ENCODE data around the gene SH2D1B. TPM values are rescaled to one million over a fixed set of nuclear protein-coding genes. Genes with fewer than 3 reads are reported as not detected.

Gene SH2D1B
- polyA plus RNA-seq, 3 donors, result 0.08 to 0.31 (median 0.17) TPM

DNA sequence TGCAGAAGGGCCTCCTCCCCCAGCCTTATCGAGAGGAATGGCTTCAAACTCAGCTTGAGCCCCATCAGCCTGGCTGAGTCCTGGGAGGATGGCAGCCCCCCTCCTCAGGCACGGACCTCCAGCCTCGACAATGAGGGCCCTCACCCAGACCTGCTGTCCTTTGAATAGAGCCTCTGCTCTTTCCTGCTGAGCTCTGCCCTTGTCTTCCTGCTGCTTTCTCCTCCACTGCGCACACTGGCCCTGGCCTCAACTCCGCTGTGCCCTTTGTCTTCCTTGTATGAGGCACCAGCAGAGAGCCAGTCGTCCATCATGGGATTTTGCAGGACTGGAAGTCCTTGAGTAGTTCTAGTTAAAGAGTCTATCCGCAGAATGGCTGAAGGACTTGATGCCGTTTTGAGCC is 28.4 kb downstream of the SH2D1B start:
- DNase-seq (ENCODE audit: low read depth in 3 of 3, low spot score in 2 of 3), result no peak

DNA sequence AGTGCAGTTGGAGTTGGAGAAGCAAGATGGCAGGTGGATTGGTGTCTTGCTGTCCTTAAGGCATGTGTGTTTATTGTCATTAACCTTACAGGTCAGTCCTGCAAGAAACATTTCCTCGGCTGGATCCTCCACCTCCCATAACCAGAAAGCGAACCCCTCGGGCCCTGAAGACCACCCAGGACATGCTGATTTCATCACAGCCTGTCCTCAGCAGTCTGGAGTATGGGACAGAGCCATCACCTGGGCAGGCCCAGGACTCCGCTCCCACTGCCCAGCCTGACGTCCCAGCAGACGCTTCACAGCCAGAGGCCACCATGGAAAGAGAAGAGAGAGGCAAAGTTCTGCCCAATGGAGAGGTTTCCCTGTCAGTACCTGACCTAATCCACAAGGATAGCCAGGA is 28.8 kb downstream of the SH2D1B start:
- no peak for DNase-seq (ENCODE audit: low read depth in 3 of 3, low spot score in 2 of 3)

DNA sequence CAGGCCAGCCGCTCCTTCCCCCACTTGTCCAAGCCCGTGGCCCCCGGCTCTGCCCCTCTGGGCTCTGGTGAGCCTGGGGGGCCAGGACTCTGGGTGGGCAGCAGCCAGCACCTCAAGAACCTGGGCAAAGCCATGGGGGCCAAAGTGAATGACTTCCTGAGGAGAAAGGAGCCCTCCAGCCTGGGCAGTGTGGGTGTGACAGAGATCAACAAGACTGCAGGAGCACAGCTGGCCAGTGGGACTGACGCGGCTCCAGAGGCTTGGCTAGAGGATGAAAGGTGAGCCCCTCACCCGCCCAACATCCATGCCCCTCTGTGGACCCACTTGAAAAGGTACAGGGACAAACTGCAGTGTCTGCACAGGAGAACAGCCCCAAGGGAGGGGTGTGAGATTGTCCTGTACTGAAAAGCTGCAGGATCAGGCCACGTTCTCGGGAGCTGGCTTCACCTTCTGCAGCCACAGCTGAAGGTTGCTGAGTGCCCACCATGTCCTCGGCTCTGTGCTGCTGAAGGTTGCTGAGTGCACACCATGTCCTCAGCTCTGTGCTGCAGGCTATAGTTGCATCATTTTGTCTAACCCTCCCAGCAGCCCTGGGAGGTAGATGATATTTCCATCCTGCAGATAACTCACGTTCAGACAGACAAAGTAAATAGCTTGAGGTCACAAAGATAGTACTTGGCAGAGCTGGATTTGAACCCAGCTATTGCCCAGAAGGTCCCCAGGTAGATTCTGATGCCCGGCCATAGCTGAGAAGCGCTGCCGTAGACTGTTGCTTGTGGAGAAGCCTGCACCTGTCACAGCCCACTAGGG is 29.8 kb downstream of the SH2D1B start:
- DNase-seq (ENCODE audit: low read depth in 3 of 3, low spot score in 2 of 3), result no peak

DNA sequence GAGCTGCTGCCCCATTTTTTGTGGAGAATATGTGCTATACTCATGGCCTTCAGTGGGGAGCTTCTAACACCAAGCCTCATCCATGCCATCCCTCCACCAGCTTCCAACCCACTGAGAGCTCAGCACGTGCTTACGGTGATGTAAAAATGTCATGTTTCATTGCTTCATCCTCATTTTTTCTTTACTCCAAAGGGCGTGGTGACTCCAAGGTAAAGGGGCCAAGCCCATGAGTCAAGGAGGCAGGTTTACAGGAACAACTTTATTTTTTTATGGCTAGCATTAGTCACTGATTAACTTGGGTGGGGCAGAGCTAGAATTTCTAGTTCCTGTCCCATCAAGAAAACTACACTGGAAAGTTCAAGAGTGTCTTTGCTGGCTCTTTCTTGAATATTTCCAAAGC is 30.6 kb downstream of the SH2D1B start, which contains the start of gene C1orf226:
TSS of gene C1orf226 (plus strand) at position 346 of the 400 bp plus-strand sequence. CDS start 174 bp downstream, outside the sequence.
- DNase-seq (ENCODE audit: low read depth in 3 of 3, low spot score in 2 of 3), result no peak

DNA sequence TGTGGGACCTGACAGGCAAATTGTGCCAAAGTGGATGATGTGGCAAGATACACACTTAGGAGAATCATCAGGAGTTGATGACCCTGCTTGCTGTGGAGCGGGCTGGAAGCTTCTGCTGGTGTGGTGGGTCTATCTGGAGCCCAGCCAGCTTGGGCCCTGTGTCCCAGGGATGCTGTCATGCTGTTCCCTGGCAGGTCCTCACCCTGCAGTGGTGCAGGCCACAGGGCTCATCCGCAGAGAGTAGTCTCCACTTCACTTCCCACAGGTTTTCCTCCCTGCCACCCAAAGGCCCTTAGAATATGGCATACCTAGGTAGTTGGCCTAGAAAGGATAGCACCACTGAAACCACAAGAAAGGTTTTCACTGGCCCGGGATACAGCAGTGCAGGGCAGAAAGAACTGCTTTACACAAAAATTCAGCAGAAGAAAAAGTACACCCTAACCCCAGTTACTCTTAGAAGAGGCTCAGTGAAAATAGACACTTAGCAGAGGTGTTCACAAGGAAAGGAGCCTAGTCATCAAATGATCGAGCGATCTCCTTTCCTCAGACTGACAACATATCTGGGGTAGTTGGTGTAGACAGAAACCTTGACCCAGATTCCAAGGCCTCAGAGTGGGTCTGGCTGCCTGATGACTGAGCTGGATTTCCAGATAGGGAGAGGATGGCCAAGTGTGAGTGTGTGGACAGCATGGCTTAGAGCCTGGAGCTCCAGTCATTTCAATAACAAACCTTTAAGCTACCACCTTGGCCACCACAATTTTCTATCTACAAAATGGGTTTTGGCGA is 31.7 kb downstream of the SH2D1B start:
- DNase-seq (ENCODE audit: low read depth in 3 of 3, low spot score in 2 of 3), result no peak

DNA sequence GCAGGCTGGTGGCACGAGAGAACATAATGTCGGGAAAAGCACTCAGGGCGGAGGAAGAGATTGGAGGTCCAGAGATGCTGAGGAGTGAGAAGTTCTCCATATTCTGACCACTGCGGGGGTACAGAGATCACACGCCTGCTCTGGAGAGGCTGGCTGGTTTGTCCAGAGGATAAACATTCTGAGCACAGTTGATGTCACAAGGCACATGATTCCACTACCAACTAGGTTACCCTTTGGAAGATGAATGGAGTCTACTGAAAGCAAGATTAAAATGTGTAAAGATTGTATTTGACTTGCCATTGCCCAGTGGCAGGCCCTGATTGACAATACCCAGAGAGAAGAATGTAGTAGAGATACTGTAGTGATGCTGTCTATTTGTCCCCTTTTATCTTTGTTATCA is 35.2 kb downstream of the SH2D1B start, which contains the start of gene SPATA46:
TSS of gene SPATA46 (minus strand) at position 164 of the 400 bp plus-strand sequence. CDS start at position 100, 64 bp downstream.
- no peak for DNase-seq (ENCODE audit: low read depth in 3 of 3, low spot score in 2 of 3)

DNA sequence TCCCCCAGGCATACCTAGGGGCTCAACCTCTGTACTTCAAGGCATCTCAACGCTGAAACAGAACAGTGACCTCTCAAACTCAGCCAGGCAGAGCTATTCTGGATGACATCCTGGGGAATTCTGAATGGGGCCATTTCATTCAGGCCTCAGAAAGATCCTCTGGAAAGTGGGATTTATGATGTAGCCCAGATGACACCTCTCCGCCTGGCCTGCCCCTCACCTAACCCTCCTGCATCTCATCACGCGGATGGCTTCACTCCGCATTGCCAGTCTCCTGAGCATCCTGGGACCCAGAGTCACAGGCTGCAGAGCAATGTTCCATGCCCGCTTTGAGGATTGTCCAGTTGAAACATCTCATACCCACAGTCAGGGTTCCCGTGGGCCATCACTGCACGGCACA is 36.5 kb downstream of the SH2D1B start:
- no peak for DNase-seq (ENCODE audit: low read depth in 3 of 3, low spot score in 2 of 3)

DNA sequence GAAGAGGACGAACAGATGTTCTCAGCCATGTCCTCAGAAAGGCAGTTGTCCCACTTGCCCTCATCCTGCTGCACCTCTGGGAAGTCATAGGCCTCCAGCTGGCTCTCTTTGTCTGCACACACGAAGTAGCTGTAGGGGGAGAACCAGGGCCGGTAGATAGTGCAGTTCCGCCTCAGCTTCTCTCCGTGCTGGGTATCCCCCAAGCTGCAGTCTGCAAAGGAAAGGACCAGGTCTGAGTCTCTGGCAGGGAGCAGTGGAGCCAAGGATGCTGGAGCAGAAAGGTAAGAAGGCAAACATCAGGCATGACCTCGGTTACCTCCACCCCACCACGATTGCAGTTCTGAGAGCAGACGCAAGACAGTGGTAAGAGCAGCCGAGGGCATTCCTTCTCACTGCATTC is 37.5 kb downstream of the SH2D1B start:
- no peak for DNase-seq (ENCODE audit: low read depth in 3 of 3, low spot score in 2 of 3)

DNA sequence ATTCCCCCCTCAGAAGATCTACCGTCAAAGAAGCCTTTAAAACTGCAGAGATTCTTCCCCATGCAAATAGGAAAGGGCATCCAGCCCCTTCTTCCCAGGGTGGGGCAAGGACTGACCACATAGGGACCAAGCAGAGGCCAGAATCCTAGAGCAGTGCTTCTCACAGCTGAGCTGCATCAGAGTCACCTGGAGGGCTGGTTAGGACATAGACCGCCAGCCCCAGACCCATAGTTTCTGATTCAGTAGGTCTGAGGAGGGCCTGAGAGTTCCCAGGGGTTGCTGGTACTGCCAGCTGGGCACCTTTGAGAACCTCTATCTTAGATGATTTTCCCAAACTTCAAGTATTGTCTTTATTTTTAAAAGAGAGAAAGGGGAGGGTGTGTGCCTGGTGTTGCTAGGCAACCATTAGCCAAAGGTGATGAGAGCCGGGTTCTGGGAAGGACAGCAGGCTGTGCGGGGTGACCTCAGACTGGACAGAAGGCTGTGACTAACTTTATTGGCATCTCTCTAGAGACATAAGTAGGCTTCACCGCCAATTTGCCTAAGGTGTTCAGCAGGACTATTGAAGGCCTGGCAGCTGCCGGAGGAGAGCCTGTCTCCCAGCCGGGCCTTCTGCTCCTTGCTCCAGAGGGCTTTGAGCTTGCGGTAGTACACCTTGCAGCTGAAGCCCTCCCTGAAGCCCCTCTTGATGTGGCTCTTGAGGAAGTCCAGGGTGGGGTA is 38.2 kb downstream of the SH2D1B start:
- DNase-seq (ENCODE audit: low read depth in 3 of 3, low spot score in 2 of 3), result no peak

DNA sequence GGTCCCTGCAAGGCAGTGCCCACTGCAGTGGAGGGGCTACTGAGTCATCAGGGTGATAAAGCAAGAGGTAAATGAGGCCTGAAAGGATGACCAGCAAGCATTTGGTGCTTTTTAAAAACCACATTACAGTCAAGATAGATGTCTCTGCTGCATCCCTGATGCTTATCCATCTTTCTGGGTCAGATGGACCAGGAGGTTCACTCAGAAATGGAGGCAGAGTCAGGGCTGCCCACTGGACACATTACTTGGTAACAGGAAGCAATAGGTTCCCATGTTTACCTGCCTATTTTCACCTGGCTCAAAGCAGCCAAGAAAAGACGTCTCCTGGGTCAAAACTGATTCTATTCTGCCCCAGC is 38.9 kb downstream of the SH2D1B start:
- DNase-seq (ENCODE audit: low read depth in 3 of 3, low spot score in 2 of 3), result no peak

DNA sequence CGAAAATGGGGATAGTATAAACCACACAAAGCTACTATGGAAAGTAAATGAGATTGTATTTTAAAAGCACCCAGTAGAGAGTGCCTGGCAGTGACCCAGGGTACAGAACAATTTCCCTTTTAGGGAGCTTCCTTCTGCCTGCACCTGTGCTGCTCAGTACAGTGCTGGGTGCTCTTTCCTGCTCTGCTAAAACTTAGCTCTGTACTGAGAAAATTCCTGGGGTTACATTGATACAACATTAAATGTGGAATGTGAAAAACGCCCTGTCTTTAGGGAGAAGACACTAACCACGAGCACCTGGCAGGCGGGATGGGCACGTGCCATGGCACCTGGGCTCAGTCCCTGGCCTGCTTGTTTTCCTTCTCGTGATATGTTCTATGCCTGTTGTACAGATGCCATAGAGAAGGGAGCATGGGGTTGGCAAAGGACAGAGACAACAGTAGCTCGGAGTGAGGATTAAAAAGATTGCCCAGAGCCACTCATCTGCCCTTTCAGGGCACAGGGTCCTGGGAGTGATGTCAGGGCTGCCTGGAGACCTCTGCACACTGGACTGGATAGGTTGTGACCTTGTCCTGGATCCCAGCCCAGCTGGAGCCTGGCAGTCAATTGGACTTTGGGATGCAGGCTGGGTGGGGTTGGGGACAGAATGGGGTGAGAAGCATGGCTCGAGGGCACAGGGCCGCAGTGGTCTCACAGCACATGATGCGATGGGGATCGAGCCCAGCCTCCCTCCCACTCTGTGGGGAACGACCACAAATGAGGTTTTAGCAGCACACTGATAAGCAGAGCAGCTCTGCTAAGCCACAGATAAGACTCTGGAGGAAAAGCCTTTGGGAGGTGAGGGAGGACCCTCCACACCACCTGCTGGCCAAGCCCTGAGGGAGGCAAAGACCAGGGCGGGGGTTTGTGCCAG is 39.5 kb downstream of the SH2D1B start:
- no peak for DNase-seq (ENCODE audit: low read depth in 3 of 3, low spot score in 2 of 3)

DNA sequence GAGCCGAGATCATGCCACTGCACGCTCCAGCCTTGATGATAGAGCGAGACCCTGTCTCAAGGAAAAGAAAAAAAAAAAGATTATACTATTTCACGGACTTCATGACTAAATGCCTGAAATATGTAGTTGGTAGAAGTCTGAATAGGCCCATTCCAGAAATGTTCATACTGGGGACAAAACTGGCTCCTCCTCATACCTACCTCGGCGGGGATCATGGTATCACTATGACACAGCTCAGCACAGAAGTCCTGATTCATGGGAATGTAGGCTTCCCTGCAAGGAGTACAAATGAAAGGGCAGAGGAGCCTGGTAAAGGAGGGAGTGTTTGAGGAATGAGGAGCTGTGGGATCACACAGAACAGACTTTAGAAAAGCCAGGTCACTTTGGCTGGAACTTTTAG is 40.3 kb downstream of the SH2D1B start:
- DNase-seq (ENCODE audit: low read depth in 3 of 3, low spot score in 2 of 3), result no peak

DNA sequence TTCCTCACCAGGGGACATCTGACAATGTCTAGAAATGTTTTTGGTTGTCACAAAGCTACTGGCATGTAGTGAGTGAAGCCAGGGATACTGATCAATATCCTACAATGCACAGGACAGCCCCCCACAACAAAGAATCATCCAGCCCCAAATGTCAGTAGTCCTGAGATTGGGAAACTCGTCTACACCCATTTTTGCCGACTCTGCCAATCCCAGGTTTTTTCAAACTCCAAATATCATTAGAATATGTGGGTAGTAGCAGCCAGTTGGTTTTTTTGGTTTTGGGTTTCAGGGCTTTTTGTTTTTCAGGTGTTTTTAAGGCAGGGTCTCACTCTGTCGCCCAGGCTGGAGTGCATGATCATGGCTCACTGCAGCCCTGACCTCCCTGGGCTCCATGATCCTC is 41.2 kb downstream of the SH2D1B start:
- DNase-seq (ENCODE audit: low read depth in 3 of 3, low spot score in 2 of 3), result no peak

DNA sequence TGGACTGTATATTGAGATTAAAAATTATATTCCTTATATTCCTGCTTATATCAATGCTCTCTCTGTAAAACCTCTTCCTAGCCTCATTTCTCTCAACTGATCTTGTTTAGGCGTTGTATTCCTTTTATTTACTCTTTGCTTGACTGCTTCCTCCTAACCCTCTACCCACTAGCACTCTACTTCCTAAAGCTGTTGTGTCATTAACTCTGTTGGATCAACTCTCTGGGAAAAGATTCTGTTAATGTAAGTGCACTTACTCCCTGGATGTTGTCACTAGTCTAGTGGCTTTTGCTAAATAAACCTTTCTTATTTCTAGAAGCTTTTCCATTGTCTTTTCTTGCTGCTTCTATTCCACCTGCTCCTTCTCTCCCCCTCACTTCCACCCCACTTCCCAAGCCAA is 41.8 kb downstream of the SH2D1B start:
- no peak for DNase-seq (ENCODE audit: low read depth in 3 of 3, low spot score in 2 of 3)

DNA sequence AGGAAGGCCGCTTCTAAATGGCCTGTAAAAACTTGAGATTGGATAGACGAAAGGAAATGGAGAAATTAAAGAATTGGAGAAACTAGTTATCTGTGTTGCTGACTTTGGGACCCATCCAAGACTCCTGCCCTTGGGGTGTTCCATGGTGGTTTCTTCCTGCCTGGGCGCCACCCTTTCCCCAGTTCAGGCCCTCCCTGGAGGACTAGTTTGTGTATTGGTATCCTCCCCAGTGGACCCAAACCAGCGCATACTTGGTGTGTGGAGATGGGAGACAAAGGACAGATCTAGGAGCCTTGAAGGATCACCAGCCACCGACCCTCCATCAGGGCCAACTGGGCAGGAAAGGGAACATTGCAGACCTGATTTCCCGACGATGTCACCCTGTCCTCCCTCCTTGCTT is 42.4 kb downstream of the SH2D1B start:
- DNase-seq (ENCODE audit: low read depth in 3 of 3, low spot score in 2 of 3), result no peak

DNA sequence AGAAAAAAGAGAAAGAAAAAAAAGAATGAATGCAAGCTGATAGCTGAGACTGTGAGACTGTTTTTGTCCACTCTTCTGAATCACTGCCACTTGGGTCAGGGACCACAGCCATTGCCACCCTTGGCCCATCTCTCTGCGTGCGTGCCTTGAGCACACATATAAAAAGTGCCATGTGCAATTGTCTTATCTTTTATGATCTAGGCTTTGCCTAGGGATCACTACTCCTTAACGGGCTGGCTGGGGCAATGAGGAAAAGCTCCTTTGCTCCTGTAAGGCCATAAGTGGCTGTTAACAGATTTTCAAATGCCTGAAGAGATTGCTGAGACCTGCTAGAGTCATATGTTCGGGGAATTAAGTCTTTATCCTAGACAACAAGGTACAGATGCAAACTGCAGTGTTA is 43.5 kb downstream of the SH2D1B start:
- no peak for DNase-seq (ENCODE audit: low read depth in 3 of 3, low spot score in 2 of 3)

DNA sequence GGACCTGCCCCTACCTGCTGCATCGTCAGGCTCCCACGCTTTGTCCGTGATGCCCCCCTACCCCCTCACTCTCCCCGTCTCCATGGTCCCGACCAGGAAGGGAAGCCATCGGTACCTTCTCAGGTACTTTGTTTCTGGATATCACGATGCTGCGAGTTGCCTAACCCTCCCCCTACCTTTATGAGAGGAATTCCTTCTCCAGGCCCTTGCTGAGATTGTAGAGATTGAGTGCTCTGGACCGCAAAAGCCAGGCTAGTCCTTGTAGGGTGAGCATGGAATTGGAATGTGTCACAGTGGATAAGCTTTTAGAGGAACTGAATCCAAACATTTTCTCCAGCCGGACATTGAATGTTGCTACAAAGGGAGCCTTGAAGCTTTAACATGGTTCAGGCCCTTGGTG is 44.2 kb downstream of the SH2D1B start:
- no peak for DNase-seq (ENCODE audit: low read depth in 3 of 3, low spot score in 2 of 3)

DNA sequence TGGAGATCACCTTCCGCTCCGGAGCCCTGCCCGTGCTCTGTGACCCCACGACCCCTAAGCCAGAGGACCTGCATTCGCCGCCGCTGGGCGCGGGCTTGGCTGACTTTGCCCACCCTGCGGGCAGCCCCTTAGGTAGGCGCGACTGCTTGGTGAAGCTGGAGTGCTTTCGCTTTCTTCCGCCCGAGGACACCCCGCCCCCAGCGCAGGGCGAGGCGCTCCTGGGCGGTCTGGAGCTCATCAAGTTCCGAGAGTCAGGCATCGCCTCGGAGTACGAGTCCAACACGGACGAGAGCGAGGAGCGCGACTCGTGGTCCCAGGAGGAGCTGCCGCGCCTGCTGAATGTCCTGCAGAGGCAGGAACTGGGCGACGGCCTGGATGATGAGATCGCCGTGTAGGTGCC is 44.9 kb downstream of the SH2D1B start:
- no peak for DNase-seq (ENCODE audit: low read depth in 3 of 3, low spot score in 2 of 3)

DNA sequence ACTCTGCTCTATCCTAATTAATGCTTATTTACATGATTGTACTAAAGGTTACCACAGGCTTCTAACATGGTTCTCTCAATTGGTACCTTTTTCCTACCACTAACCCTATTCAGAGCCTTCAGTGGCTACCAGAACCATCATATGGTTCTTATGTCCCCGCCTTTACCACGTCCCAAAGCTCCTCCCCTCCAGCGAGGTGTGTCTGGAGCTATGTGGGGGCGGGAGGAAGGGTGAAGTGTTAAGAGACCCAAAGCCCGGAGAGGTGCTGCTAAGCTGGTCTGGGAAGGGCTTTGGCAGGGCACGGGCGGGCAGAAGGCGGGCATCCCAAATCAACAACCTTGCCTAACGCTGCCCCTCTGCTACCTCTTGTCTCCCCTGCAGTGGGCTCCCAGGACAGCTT is 45.3 kb downstream of the SH2D1B start:
- no peak for DNase-seq (ENCODE audit: low read depth in 3 of 3, low spot score in 2 of 3)

DNA sequence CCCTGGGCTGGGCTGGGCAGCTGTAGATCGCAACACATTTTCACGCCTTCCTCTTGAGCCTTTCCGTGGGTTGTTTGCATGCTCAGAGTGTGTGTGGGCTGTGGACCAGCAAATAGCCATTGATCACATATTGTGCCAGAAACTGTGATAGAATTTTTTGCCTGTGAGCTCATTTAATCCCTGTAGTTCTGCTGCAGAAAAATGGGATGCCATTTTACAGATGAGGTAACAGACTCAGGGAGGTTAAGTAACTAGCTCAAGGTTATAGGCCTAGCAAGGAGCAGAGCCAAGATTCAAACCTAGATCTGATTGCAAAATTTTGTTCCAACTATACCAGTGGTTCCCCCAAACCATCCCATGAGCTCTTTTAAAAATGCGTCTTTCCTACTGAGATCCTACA is 45.8 kb downstream of the SH2D1B start:
- no peak for DNase-seq (ENCODE audit: low read depth in 3 of 3, low spot score in 2 of 3)

Measured in right renal cortex interstitium (tissue), 3 donors.